PC-9 (cell line): ENCODE results near the gene UBTD2. TPM values are rescaled to one million over a fixed set of nuclear protein-coding genes. Genes with fewer than 3 reads are reported as not detected.

Experiments
- BruUV-seq: library from RNA; stranded (reverse); fragments of 400-500 nt; replicated peaks from 2 replicates; lab custom pipeline; 2021; lab: Mats Ljungman, UMichigan
- CTCF ChIA-PET: fragments of 300-600 bp; sonication (Branson Sonifier 250); formaldehyde crosslinking; loops from one replicate; lab custom pipeline; 2022; ENCODE audit warnings: antibody characterized with exemption; lab: Charles Lee
- POLR2A ChIA-PET: fragments of 300-600 bp; sonication (Branson Sonifier 250); formaldehyde crosslinking; loops from one replicate; lab custom pipeline; 2022; ENCODE audit warnings: antibody characterized with exemption; ENCODE audit not compliant: unreplicated experiment; lab: Charles Lee
- DNase-seq, 2 experiments: peaks; one replicate each; pipeline versions ENCODE4 v3.0.0 to v3.0.0-alpha.2; 2015 to 2022; ENCODE audit warnings: mixed read lengths in 1 of 2
- H2AFZ ChIP-seq: fragments of 200-600 bp; sonication (generic); 2 replicates; pipeline ENCODE4 v1.8.1; 2017; ENCODE audit warnings: antibody characterized with exemption
- H3F3A ChIP-seq: fragments of 200-600 bp; sonication (generic); 2 replicates; pipeline ENCODE4 v1.8.1; 2017; ENCODE audit warnings: antibody characterized with exemption, mild to moderate bottlenecking, low read depth; ENCODE audit not compliant: insufficient read depth
- H3K27ac ChIP-seq: fragments of 200-600 bp; sonication (generic); 2 replicates; pipeline ENCODE4 v1.6.1; 2016; ENCODE audit warnings: mixed run types
- H3K27me3 ChIP-seq: fragments of 200-600 bp; sonication (generic); 2 replicates; pipeline ENCODE4 v1.6.1; 2016; ENCODE audit warnings: low read depth, mixed run types; ENCODE audit not compliant: insufficient read depth
- H3K36me3 ChIP-seq: fragments of 200-600 bp; sonication (generic); 2 replicates; pipeline ENCODE4 v1.6.1; 2016; ENCODE audit warnings: low read depth, mixed run types
- H3K4me1 ChIP-seq: fragments of 200-600 bp; sonication (generic); replicated peaks from 2 replicates; pipeline ENCODE4 v1.6.1; 2016; ENCODE audit warnings: mixed run types; ENCODE audit not compliant: insufficient read depth
- H3K4me2 ChIP-seq: fragments of 200-600 bp; sonication (generic); 2 replicates; pipeline ENCODE4 v1.6.1; 2017; ENCODE audit warnings: mixed run types
- H3K4me3 ChIP-seq: fragments of 200-600 bp; sonication (generic); 2 replicates; pipeline ENCODE4 v1.6.1; 2016; ENCODE audit warnings: mixed run types
- H3K79me2 ChIP-seq: fragments of 200-600 bp; sonication (generic); 2 replicates; pipeline ENCODE4 v1.6.1; 2017; ENCODE audit warnings: low read depth, mixed run types
- H3K9me2 ChIP-seq: fragments of 200-600 bp; sonication (generic); 2 replicates; pipeline ENCODE4 v1.8.1; 2017; ENCODE audit warnings: mild to moderate bottlenecking; ENCODE audit not compliant: insufficient read depth
- H3K9me3 ChIP-seq: fragments of 200-600 bp; sonication (generic); 2 replicates; pipeline ENCODE4 v1.8.1; 2016; ENCODE audit warnings: low read depth; ENCODE audit not compliant: insufficient read depth
- H4K20me1 ChIP-seq: fragments of 200-600 bp; sonication (generic); 2 replicates; pipeline ENCODE4 v1.8.1; 2017; ENCODE audit not compliant: insufficient read depth
- CTCF ChIP-seq: fragments of 200-600 bp; sonication (generic); conservative IDR thresholded peaks from 2 replicates; pipeline ENCODE4 v1.6.1; 2017; ENCODE audit warnings: mixed run types, antibody characterized with exemption, mild to moderate bottlenecking, moderate library complexity
- EZH2 ChIP-seq: fragments of 200-600 bp; sonication (generic); IDR thresholded peaks from 2 replicates; pipeline ENCODE4 v1.8.0; 2017; ENCODE audit warnings: antibody characterized with exemption, low read depth
- intact Hi-C: fragments of 100-400 bp; cut with micrococcal nuclease; formaldehyde crosslinking; loops from one replicate; pipeline ENCODE4 v1.10.0; 2022; ENCODE audit not compliant: unreplicated experiment
- total RNA-seq: library from RNA; stranded (reverse); gene quantifications from 2 replicates; pipeline ENCODE4 v1.2.3, GENCODE V29; 2021

UBTD2 gene
- total RNA-seq, 1 experiment from 2014 or later, result 21.7 TPM

GRCh38 chr5:172285226-172286143 is 1.9 kb upstream of the UBTD2 start:
- Histone ChIP-seq H3K4me1 (peaks cover 24% of the 10 kb centered on the region), H3K36me3 (no peaks in the 10 kb centered on the region), H3K79me2 (peaks cover 29% of the 10 kb centered on the region), H3F3A (peaks cover 30% of the 10 kb centered on the region; the same call in 1 of the 2 replicates), H4K20me1 (no peaks in the 10 kb centered on the region; the same call in 1 of the 2 replicates), H3K4me2 (peak overlapping the region; percentile 96), H3K27ac (no peak overlapping the region), H3K9me3 (no peaks in the 10 kb centered on the region), H3K27me3 (no peaks in the 10 kb centered on the region), H2AFZ (no peak overlapping the region), H3K4me3 (no peak overlapping the region), H3K9me2 (no peaks in the 10 kb centered on the region)
- no peak for TF ChIP-seq CTCF
- TF ChIP-seq EZH2, result no peak
- intact Hi-C loops, result loop anchor here (10.0 kb wide), 1 partner anchor 871 kb away; the partner anchor contains the start of gene FGF18
- ChIA-PET POLR2A (interaction anchor here (0.6 to 0.8 kb wide), 3 partner anchors 9 to 1494 kb away, joined by 3 to 4 read pairs (median 3); no protein-coding TSS in a partner anchor), CTCF (no interaction called here)
- no TSS peak for BruUV-seq
- DNase-seq, result no peak

GRCh38 chr5:172284611-172284980 is 1.0 kb upstream of the UBTD2 start:
- DNase-seq, result no peak
- peaks cover 30% of the 10 kb centered on the region; the same call in 1 of the 2 replicates for H3F3A ChIP-seq
- peaks cover 38% of the 10 kb centered on the region for H3K79me2 ChIP-seq
- ChIA-PET POLR2A (interaction anchor here (0.7 kb wide), 1 partner anchor 8 kb away, joined by 4 read pairs; no protein-coding TSS in a partner anchor), CTCF (no interaction called here)
- intact Hi-C loops, result loop anchor here (5.0 to 10.0 kb wide), 2 partner anchors 277 to 870 kb away; partner anchors contain the start of genes FBXW11 and FGF18
- peaks cover 25% of the 10 kb centered on the region for H3K4me1 ChIP-seq
- H3K9me3 ChIP-seq, result no peaks in the 10 kb centered on the region
- no peak overlapping the region for H3K27ac ChIP-seq
- H4K20me1 ChIP-seq, result no peaks in the 10 kb centered on the region; the same call in 1 of the 2 replicates
- H3K27me3 ChIP-seq, result no peaks in the 10 kb centered on the region
- peak overlapping the region; percentile 98 for H3K4me3 ChIP-seq
- peak overlapping the region; percentile 96 for H3K4me2 ChIP-seq
- no peaks in the 10 kb centered on the region for H3K36me3 ChIP-seq
- H2AFZ ChIP-seq, result peak overlapping the region; percentile 86
- TF ChIP-seq EZH2 (no peak), CTCF (no peak)
- no TSS peak for BruUV-seq
- H3K9me2 ChIP-seq, result no peaks in the 10 kb centered on the region

DNA sequence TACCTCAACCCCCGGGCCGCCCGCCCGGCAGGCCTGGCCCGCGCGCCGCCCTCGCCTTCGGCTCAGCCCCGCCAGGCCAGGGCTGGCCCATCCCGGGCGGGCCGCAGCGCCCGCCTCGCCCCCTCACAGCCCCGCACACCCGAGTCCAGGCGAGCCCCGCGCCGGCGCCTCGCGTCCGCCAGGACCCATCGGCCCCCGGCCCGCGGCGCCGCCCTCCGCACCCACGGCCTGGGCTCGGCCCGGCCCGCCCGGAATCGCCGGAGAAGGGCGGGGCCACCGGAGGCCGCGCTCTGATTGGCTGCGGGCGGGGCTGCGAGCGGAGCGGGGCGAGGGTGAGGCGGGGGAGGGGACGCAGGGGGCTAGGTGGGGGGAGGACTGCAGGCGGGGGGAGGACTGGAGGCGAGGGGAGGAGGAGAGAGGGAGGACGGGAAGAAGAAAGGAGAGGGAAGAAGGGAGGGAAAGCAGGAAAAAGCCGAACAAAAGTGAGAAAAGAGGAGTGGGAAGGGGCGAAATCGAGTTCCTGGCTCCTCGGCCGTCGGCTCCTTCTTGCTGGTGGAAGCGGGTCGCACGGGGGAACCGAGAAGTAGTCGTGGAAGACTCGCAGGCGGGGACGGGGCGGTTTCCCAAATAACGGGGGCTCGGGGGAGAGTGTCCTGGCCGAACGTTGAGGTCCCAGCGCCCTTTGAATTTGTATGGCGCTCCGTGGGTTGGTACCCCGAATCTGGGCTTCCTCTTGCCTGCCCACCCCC is 472 bp upstream of the UBTD2 start:
- H2AFZ ChIP-seq, result peak overlapping the region; percentile 86
- H3K9me2 ChIP-seq, result no peaks in the 10 kb centered on the region
- H3K4me2 ChIP-seq, result peak overlapping the region; percentile 96
- no peaks in the 10 kb centered on the region for H3K36me3 ChIP-seq
- ChIA-PET POLR2A (interaction anchor here (0.5 to 0.6 kb wide), 3 partner anchors 264 to 493 kb away, joined by 3 to 6 read pairs (median 3); no protein-coding TSS in a partner anchor), CTCF (no interaction called here)
- no peaks in the 10 kb centered on the region for H3K9me3 ChIP-seq
- no TSS peak for BruUV-seq
- H3F3A ChIP-seq, result peaks cover 30% of the 10 kb centered on the region; the same call in 1 of the 2 replicates
- DNase-seq, result peak; percentile 49 to 87
- H4K20me1 ChIP-seq, result no peaks in the 10 kb centered on the region; the same call in 1 of the 2 replicates
- peaks cover 25% of the 10 kb centered on the region for H3K4me1 ChIP-seq
- H3K79me2 ChIP-seq, result peaks cover 44% of the 10 kb centered on the region
- no peaks in the 10 kb centered on the region for H3K27me3 ChIP-seq
- no peak overlapping the region for H3K27ac ChIP-seq
- no peak for TF ChIP-seq CTCF
- TF ChIP-seq EZH2, result no peak
- intact Hi-C loops, result loop anchor here (1.0 to 10.0 kb wide), 6 partner anchors 19 to 869 kb away; partner anchors contain the start of genes FBXW11, FGF18 and STK10
- peak overlapping the region; percentile 98 for H3K4me3 ChIP-seq
